KOPT-K1 (cell line): ENCODE results near the gene SNX25.
"Not testable (repeated sequence)": the region's sequence is repeated elsewhere in the genome, so short reads cannot be mapped to it uniquely, and the experiment has no call there.

Source experiments
- H3K27ac ChIP-seq: fragments of 200-600 bp; sonication (generic); 2 replicates; pipeline ENCODE4 v1.5.1; 2016; ENCODE audit warnings: antibody characterized with exemption, mild to moderate bottlenecking, low read depth, low read length; ENCODE audit not compliant: poor library complexity, severe bottlenecking
- H3K36me3 ChIP-seq: fragments of 200-600 bp; sonication (generic); 2 replicates; pipeline ENCODE4 v1.5.1; 2017; ENCODE audit warnings: antibody characterized with exemption, mild to moderate bottlenecking, low read length, moderate library complexity; ENCODE audit not compliant: insufficient read depth
- H3K9me3 ChIP-seq: fragments of 200-600 bp; sonication (generic); 2 replicates; pipeline ENCODE4 v1.5.1; 2017; ENCODE audit warnings: antibody characterized with exemption, low read length, mild to moderate bottlenecking; ENCODE audit not compliant: insufficient read depth, poor library complexity, severe bottlenecking

Gene SNX25

DNA sequence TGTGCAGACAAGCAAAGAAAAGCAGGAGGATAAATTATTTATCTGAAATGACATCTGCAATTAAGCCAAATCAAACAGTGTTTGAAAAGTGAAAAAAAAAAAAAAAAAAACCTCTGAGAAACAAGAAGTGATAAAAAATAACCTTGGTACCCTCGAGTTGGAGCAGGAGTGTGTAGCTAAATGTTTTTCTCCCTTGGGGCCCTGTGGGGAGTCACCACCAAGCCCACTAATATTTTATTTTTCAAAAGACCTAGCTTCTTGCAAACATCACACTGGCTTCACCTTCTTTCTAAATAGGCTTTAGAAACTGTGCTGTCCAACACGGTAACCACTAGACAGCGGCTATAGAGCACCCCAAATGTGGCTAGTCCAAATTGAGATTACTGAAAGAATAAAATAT is 47.7 kb downstream of the SNX25 start:
- no peaks in the 10 kb centered on the region for H3K36me3 ChIP-seq
- H3K9me3 ChIP-seq, result no peaks in the 10 kb centered on the region
- H3K27ac ChIP-seq, result no peak overlapping the region

DNA sequence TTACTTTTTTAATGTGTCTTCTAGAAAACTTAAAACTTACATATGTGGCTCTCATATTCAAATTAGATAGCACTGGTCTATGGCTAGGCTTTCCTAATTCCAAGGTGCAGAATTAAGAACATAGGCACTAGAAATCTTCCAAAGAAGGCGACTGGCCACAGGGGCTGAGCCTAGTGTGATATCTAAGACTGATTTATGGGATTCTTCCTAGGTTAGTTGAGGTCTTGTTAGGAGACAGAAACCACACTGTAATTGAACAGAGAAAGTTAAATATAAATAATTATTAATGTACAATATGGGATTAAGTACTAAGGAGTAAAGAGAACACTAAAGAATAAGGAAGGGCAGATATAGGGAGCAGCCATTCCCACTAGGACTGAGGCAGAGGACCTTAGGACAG is 48.3 kb downstream of the SNX25 start:
- Histone ChIP-seq H3K27ac (no peak overlapping the region), H3K36me3 (no peaks in the 10 kb centered on the region), H3K9me3 (no peaks in the 10 kb centered on the region)

DNA sequence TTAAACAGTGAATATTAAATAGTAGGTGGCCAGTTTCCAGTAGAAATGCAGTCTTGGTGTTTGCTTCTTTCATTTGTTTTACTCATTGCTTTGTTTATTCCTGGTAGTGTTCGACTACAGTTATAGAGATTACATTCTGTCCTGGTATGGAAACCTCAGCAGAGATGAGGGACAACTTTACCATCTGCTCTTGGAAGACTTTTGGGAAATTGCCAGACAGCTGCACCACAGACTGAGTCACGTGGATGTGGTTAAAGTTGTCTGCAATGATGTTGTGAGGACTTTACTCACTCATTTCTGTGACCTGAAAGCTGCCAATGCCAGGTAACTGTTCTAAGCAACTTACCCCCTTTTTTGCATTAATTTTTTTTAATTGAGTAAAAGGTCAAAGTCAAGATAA is 49.3 kb downstream of the SNX25 start:
- not testable (repeated sequence) for H3K9me3 ChIP-seq, H3K36me3 ChIP-seq, H3K27ac ChIP-seq

DNA sequence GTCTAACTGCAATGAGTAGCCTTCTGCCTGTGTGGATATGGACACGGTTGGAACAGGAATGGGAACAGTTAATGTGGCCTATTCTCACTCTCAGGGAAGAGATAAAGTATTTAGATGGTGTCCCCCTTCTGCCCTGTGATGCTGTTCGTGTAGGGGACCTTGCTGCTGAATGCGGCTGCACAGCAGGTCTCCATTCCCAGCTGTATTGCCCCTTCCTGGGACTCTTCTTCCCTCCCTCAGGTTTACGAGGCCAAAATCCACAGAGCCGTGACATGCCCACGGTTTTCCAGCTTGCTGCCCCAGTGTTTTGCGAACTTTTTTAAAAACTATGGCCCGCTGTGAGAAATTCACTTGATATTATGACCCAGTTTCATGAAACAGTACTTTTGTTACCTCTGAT is 50.3 kb downstream of the SNX25 start:
- Histone ChIP-seq H3K27ac (no peak overlapping the region), H3K36me3 (no peaks in the 10 kb centered on the region), H3K9me3 (no peaks in the 10 kb centered on the region)

DNA sequence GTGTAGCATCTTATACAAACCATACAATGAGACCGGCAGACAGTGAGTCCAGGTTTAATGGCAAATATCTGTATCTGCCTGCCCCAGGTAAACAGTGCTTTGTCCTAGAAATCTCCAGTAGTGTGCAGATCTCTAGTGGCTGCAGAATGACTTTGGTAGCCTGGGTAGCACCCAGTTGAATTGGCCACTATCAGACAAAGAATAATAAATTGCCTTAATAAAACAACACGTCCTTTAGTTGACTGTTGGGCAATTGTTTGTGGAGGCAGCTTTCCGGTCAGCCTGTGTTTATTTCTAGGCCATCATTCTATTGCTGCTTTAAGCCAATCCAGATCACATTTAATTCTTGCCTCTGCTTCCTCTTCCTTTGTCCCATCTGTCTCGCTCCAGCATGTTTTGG is 52.5 kb downstream of the SNX25 start:
- no peaks in the 10 kb centered on the region for H3K36me3 ChIP-seq
- H3K9me3 ChIP-seq, result no peaks in the 10 kb centered on the region
- H3K27ac ChIP-seq, result no peak overlapping the region

DNA sequence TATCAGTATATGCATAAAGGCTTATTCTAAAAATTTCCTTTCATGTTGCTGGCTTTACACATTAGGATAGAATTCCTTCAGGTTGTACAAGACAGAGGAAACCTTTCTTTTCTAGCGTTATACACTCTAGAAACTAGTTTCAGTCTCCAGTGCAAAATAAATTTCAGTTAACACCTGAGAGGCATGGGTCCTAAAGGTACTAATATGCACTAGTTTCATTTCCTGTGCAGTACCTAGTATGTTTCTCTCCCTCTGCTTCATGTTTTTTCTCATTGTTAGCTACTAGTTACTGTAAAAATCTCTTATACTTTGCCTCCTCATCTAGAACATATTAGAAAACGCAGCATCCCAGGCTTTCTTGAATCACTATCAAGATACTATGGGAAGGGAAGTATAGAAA is 54.0 kb downstream of the SNX25 start:
- Histone ChIP-seq H3K27ac (no peak overlapping the region), H3K9me3 (no peaks in the 10 kb centered on the region), H3K36me3 (0 out of 2 replicates have a peak, but pooled peaks cover 4% of the 10 kb centered on the region)

DNA sequence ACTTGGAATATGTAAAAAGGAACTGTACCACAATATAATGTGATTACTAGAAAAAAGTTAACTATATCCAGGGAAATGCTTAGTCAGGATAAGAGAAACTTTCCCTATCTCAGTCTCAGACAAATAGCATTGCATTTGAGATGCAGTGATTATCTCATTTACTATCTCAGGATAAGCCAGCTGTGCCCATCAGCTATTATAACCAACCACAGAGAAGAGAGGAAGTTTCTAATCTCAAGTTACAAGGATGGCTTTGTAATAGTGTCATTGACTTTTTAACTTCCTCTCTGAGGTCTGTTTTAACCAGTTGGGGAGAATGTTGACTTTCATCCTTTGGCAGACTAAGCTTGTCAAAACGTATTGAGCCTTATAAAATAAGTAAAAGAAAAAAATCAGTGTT is 56.5 kb downstream of the SNX25 start:
- H3K36me3 ChIP-seq, result 0 out of 2 replicates have a peak, but pooled peaks cover 4% of the 10 kb centered on the region
- no peaks in the 10 kb centered on the region for H3K9me3 ChIP-seq
- H3K27ac ChIP-seq, result no peak overlapping the region

DNA sequence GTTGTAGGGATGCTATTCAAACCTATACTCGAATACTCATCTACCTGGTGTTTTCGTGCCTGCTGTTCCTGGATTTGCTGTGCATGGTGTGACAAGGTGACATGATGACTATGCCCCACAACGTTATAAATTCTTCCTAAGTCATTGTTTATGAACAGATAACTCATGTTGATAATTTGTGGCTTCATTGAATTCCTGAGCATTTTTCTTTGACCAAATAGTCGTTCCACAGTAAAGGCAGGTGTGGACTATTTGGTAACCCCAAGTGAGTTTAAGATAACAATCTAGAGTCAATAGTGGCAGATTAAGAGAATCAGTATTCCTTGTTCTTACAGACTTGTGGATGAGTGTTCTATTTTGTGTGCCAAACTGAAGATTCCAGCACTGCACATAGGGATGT is 59.9 kb downstream of the SNX25 start:
- Histone ChIP-seq H3K27ac (no peak overlapping the region), H3K9me3 (no peaks in the 10 kb centered on the region), H3K36me3 (0 out of 2 replicates have a peak, but pooled peaks cover 4% of the 10 kb centered on the region)

DNA sequence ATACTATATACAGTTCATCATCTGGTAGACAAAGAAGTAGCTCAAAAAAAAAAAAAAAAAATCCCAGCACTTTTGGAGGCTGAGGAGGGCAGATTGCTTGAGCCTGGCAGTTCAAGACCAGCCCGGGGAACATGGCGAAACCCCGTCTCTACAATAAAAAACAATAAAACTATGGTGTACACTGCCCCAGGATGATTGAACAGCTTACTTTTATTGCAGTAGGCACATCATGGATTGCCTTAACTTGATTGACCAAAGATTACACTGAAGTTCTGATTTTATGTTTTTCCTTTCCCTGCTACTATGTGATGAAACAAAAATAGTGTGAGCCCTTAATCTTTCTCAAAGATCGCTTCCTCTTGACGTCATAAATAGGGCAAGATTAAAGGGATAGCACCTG is 60.6 kb downstream of the SNX25 start:
- no peaks in the 10 kb centered on the region for H3K9me3 ChIP-seq
- no peak overlapping the region for H3K27ac ChIP-seq
- 0 out of 2 replicates have a peak, but pooled peaks cover 4% of the 10 kb centered on the region for H3K36me3 ChIP-seq

DNA sequence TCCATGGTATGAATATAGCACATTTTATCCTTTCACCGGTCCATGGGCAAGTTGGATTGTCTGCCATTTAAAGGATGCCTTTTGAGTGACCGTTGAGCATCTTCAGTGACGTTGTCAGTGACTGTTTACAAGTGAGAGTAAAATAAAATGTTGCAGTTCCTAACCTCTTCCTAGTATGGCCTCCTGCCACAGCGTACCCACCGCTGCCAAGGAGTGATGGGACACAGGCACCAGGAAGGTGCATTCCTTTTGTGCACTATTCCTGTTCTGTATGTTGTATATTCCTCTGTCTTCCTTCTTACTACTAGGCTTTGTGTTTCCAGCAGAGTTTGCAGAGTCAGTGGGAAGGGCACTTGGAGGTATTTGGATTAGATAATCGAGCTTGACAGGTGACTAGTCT is 61.5 kb downstream of the SNX25 start:
- Histone ChIP-seq H3K36me3 (0 out of 2 replicates have a peak, but pooled peaks cover 4% of the 10 kb centered on the region), H3K9me3 (no peaks in the 10 kb centered on the region), H3K27ac (no peak overlapping the region)

DNA sequence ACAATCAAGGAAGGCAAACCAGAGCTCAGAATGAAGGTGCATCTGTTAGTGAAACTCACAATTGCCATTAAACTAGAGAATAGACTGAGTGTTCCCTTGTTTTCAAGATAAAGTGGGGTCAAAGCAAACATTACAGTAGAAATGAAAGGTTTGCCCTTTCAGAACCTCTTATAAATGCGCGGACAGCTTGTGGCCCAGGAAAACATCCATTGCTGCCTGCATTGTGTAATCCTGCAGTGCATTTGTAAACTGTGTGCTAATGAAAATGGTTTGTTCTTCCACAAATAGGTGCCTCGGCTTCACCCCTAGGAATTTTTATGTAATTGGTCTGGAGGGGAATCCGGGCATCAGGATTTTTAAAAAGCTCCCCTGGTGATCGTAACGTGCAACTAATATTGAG is 62.8 kb downstream of the SNX25 start:
- Histone ChIP-seq H3K36me3 (0 out of 2 replicates have a peak, but pooled peaks cover 4% of the 10 kb centered on the region), H3K27ac (no peak overlapping the region), H3K9me3 (no peaks in the 10 kb centered on the region)

DNA sequence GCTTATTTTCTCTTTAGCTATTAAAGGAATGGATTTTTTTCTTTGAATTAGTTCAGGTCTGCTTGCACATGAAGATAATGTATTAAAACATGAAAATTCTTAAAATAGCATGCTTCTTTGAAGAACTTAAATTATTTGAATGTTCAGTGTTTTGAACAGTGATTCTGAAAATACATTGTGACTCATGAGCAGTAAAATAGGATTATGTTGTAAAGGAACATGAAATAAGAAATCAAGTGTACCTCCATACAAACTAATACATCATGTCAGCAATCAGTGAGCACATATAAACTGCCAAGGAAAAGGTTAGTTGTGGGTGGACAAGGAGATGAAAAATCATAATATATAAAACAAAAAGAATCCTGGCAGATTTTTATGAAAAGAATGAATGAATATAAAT is 66.1 kb downstream of the SNX25 start:
- Histone ChIP-seq H3K36me3 (no peaks in the 10 kb centered on the region), H3K27ac (no peak overlapping the region), H3K9me3 (no peaks in the 10 kb centered on the region)

DNA sequence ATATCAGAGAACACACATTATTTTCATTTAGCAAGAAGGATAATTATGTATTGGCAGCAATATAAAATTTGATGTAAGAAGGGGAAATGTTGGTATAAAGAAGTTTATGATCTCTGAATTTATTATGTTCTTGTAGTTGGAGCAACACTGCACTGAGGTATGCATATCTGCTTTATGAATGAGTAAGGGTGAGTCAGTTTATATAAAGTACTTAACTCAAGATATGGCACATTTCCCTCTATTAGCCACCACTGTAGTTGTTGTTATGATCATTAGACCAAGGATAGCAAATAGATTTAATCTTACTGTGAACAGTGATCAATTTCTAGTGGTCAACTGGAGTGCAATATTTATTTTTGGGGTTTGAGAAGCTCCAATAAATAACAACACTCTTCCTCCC is 66.6 kb downstream of the SNX25 start:
- no peak overlapping the region for H3K27ac ChIP-seq
- H3K9me3 ChIP-seq, result no peaks in the 10 kb centered on the region
- H3K36me3 ChIP-seq, result no peaks in the 10 kb centered on the region

DNA sequence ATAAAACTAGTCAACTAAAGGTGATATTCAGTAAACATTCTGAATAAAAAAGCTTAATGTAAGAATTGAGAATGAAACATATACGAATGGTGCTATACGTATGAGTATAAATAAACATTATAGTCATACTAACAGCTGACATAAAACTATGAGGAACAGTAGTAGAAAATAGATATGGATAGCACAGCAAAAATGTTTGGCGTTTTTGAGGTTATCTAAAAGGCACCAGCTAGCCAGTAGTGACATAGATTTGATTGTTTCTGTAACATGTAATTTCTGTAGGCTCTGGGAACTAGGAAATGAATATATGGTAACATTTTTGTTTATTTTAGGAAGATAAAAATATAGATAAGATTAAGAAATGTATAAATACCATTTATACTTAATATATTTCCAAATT is 69.3 kb downstream of the SNX25 start:
- no peaks in the 10 kb centered on the region for H3K36me3 ChIP-seq
- no peaks in the 10 kb centered on the region for H3K9me3 ChIP-seq
- no peak overlapping the region for H3K27ac ChIP-seq

DNA sequence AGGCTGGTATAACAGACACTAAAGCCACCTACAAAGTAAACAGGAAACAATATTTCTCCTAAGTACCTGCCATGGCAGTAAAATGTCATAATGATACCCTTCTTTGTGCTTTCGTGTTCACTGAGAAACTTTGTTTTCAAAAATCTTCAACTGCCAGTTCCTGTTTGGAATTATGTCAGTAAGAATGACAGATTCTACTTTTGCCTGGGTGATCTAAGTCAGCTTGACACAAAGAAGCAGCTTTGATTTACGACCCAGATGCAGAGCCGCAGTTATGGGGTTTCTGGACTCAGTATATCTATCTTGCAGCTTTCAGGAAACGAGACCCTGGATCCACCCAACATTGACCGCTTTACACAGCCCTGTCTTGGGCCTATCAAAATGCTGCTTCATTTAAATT is 71.2 kb downstream of the SNX25 start:
- H3K36me3 ChIP-seq, result no peaks in the 10 kb centered on the region
- no peaks in the 10 kb centered on the region for H3K9me3 ChIP-seq
- H3K27ac ChIP-seq, result no peak overlapping the region

DNA sequence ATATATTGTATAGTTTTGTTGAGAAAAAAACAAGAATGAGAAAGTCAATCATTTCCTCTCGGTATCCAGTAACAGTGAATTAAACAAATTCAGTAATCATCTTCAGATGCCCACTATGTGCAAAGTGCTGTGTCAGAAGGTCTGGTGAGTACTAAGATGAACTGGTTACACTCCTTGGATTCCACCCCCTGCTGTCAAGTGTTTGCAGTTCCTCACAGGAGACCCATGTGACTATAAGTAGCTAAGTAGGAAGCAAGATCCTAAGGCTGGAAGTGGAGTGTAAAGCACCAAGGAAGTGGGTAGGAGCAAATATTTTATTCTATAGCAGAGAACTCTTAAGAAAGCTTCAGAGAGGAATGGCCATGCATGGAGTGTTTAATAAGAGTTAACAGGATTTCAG is 73.6 kb downstream of the SNX25 start:
- H3K27ac ChIP-seq, result no peak overlapping the region
- H3K9me3 ChIP-seq, result no peaks in the 10 kb centered on the region
- no peaks in the 10 kb centered on the region for H3K36me3 ChIP-seq

DNA sequence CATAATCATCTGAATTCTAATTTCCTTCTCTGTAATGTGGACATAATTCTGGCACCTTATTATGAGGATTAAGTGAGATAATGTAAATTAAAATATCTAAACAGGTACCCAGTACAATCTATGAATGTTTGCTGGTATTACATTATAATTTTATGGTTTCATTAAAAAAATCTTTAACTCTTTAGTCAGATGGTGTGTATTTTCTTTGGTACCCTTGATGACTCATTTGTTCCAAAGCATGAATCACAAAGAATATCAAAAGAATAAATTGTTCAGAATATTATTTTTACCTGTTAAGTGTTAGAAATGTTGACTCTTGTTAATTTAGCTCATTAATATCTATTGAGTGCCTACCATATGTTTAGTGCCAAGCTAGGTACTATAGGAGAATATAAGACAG is 74.3 kb downstream of the SNX25 start:
- Histone ChIP-seq H3K36me3 (0 out of 2 replicates have a peak, but pooled peaks cover 2% of the 10 kb centered on the region), H3K27ac (no peak overlapping the region), H3K9me3 (no peaks in the 10 kb centered on the region)
